SK-N-SH treated with all-trans-retinoic acid at 6 μM for 48 hours (cell line): Measurements from ENCODE around the gene DTHD1.

Experiments used
- ATAC-seq: fragments of 200-7000 bp; cut with Tn5 transposase; 3 replicates; pipeline ENCODE4 v1.9.1; 2020; ENCODE audit warnings: mild to moderate bottlenecking, moderate library complexity
- BACH2 ChIP-seq: fragments of 250-450 bp; sonication (Bioruptor Pico); IDR thresholded peaks from 2 replicates; pipeline ENCODE4 v1.9.0; 2021; ENCODE audit warnings: mild to moderate bottlenecking, borderline replicate concordance
- CSDC2 ChIP-seq: fragments of 250-450 bp; sonication (Bioruptor Pico); IDR thresholded peaks from 2 replicates; pipeline ENCODE4 v1.5.0; 2020; ENCODE audit warnings: mild to moderate bottlenecking, moderate library complexity
- ESRRG ChIP-seq: fragments of 250-450 bp; sonication (Bioruptor Pico); IDR thresholded peaks from 2 replicates; pipeline ENCODE4 v1.6.1; 2021; ENCODE audit warnings: mild to moderate bottlenecking
- GLIS3 ChIP-seq: fragments of 250-450 bp; sonication (Bioruptor Pico); IDR thresholded peaks from 2 replicates; pipeline ENCODE4 v1.5.0; 2020; ENCODE audit warnings: mild to moderate bottlenecking, moderate library complexity
- OSR1 ChIP-seq: fragments of 250-450 bp; sonication (Bioruptor Pico); IDR thresholded peaks from 2 replicates; pipeline ENCODE4 v1.8.0; 2022; ENCODE audit warnings: moderate library complexity, mild to moderate bottlenecking, inconsistent platforms
- PPARA ChIP-seq: fragments of 250-450 bp; sonication (Bioruptor Pico); IDR thresholded peaks from 2 replicates; pipeline ENCODE4 v1.5.0; 2020; ENCODE audit warnings: mild to moderate bottlenecking, borderline replicate concordance
- RARB ChIP-seq: fragments of 250-450 bp; sonication (Bioruptor Pico); IDR thresholded peaks from 2 replicates; pipeline ENCODE4 v1.8.0; 2021; ENCODE audit warnings: mild to moderate bottlenecking, moderate library complexity
- SNAI2 ChIP-seq: fragments of 250-450 bp; sonication (Bioruptor Pico); IDR thresholded peaks from 2 replicates; pipeline ENCODE4 v1.5.0; 2020; ENCODE audit warnings: mild to moderate bottlenecking, moderate library complexity
- TCF4 ChIP-seq: fragments of 250-450 bp; sonication (Bioruptor Pico); IDR thresholded peaks from 2 replicates; pipeline ENCODE4 v1.8.0; 2021; ENCODE audit warnings: mild to moderate bottlenecking, moderate library complexity, borderline replicate concordance
- TOX ChIP-seq: fragments of 250-450 bp; sonication (Bioruptor Pico); IDR thresholded peaks from 2 replicates; pipeline ENCODE4 v1.8.0; 2021; ENCODE audit warnings: mild to moderate bottlenecking, moderate library complexity, borderline replicate concordance
- ZC3H10 ChIP-seq: fragments of 250-450 bp; sonication (Bioruptor Pico); IDR thresholded peaks from 2 replicates; pipeline ENCODE4 v1.5.1; 2021; ENCODE audit warnings: mild to moderate bottlenecking, moderate library complexity
- ZFP3 ChIP-seq: fragments of 250-450 bp; sonication (Bioruptor Pico); IDR thresholded peaks from 2 replicates; pipeline ENCODE4 v1.5.0; 2020; ENCODE audit warnings: mild to moderate bottlenecking, moderate library complexity
- ZFP30 ChIP-seq: fragments of 450-650 bp; formaldehyde crosslinking; IDR thresholded peaks from 2 replicates; pipeline ENCODE4 v1.5.0; 2022; ENCODE audit warnings: mild to moderate bottlenecking, moderate library complexity
- ZNF565 ChIP-seq: fragments of 450-650 bp; formaldehyde crosslinking; conservative IDR thresholded peaks from 2 replicates; pipeline ENCODE4 v1.5.0; 2020; ENCODE audit warnings: low read depth, mild to moderate bottlenecking, moderate library complexity
- ZNF70 ChIP-seq: fragments of 450-650 bp; formaldehyde crosslinking; IDR thresholded peaks from 2 replicates; pipeline ENCODE4 v1.5.0; 2020; ENCODE audit warnings: mild to moderate bottlenecking, moderate library complexity
- ZNF8 ChIP-seq: fragments of 450-650 bp; formaldehyde crosslinking; IDR thresholded peaks from 2 replicates; pipeline ENCODE4 v1.5.0; 2020; ENCODE audit warnings: mild to moderate bottlenecking, moderate library complexity
- TF ChIP-seq, protein P1 (sequence below): fragments of 250-450 bp; sonication (Bioruptor Pico); IDR thresholded peaks from 2 replicates; pipeline ENCODE4 v1.5.1; 2020; ENCODE audit warnings: low read depth, mild to moderate bottlenecking, moderate library complexity
- TF ChIP-seq, protein P2 (sequence below): fragments of 250-450 bp; sonication (Bioruptor Pico); IDR thresholded peaks from 2 replicates; pipeline ENCODE4 v1.8.0; 2021; ENCODE audit warnings: low read depth, mild to moderate bottlenecking, moderate library complexity, borderline replicate concordance
- TF ChIP-seq, protein P3 (sequence below): fragments of 250-450 bp; sonication (Bioruptor Pico); IDR thresholded peaks from 2 replicates; pipeline ENCODE4 v1.5.1; 2021; ENCODE audit warnings: mild to moderate bottlenecking, moderate library complexity
- TF ChIP-seq, protein P4 (sequence below): fragments of 250-450 bp; sonication (Bioruptor Pico); IDR thresholded peaks from 2 replicates; pipeline ENCODE4 v1.5.0; 2020; ENCODE audit warnings: mild to moderate bottlenecking, moderate library complexity
- TF ChIP-seq, protein P5 (sequence below): fragments of 250-450 bp; sonication (Bioruptor Pico); IDR thresholded peaks from 2 replicates; pipeline ENCODE4 v1.8.0; 2020; ENCODE audit warnings: mild to moderate bottlenecking, moderate library complexity, borderline replicate concordance

The DTHD1 gene

DNA sequence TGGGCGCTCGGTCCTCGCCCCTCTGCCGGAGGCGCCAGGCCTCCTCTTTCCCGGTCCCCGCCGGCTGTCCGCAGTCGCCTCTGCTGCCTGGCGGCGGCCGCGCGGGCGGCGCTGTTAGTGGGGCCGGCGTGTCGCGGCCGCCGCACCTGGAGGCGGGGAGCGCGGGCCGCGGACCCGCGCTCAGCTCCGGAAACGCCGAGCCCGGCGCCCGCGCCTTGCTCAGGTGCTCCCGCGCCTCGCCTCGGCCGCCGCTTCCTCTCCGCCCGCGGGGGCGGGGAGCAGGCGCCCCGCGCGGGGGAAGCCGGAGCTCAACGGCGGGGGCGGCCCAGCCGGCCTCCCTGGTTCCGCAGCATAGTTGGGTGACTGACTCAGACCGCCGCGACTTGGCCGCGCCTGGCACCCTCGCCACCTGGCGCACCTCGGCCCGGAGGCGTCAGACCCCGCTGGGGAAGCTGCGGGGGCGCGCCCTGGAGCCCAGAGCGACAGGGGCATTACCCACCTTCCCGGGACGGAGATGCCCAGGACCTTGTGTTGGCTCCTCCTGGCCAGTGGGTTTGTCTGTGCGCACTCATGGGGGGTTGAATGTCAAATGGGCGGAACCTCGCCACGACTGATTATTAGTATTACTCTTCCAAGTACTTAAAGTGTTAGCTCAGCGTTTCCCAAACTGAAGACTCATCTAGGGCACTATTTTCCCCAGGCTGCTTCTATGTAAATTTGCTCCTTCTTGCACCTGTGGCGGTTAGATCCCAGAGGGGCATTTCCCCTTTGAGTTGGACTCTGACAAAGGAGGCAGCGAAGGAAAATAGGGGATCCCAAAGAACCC is 36.9 kb upstream of the DTHD1 start, which contains the start of gene ARAP2:
Gene ARAP2 (minus strand): TSS at position 258 of the 826 bp plus-strand sequence. CDS start 15,028 bp downstream, outside the sequence.
- ATAC-seq = peak; percentile 38
- TF ChIP-seq SNAI2 (CRISPR knock-in tag) (no peak), OSR1 (CRISPR knock-in tag) (no peak), ZFP3 (CRISPR knock-in tag) (no peak), GLIS3 (CRISPR knock-in tag) (no peak), ZNF565 (CRISPR knock-in tag) (no peak), TOX (no peak), ZC3H10 (CRISPR knock-in tag) (no peak), ZNF70 (CRISPR knock-in tag) (no peak), BACH2 (CRISPR knock-in tag) (no peak), ZNF8 (CRISPR knock-in tag) (no peak), ESRRG (no peak)
- TF ChIP-seq, protein P1, sequence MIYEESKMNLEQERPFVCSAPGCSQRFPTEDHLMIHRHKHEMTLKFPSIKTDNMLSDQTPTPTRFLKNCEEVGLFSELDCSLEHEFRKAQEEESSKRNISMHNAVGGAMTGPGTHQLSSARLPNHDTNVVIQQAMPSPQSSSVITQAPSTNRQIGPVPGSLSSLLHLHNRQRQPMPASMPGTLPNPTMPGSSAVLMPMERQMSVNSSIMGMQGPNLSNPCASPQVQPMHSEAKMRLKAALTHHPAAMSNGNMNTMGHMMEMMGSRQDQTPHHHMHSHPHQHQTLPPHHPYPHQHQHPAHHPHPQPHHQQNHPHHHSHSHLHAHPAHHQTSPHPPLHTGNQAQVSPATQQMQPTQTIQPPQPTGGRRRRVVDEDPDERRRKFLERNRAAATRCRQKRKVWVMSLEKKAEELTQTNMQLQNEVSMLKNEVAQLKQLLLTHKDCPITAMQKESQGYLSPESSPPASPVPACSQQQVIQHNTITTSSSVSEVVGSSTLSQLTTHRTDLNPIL (CRISPR knock-in tag) = no peak

DNA sequence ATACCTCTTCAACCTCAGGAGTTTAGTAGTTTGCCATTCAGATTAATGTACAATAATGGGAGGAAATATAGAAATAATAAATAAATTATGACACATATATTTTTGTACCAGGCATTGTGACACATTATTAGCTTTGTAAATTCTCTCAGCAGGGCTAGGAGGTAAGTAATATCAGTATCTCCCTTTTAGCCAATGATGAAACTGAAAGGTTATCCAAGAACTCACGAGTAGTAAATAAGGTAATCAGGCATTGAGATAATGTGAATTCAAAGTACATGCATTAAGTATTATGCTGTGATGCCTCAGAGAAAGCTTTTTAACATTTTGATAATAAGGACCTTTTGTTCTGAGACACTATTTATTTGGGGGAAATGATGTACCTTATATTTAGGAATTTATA is 31.8 kb upstream of the DTHD1 start:
- no peak for ATAC-seq
- TF ChIP-seq SNAI2 (CRISPR knock-in tag) (no peak), ESRRG (no peak), RARB (CRISPR knock-in tag) (no peak)

DNA sequence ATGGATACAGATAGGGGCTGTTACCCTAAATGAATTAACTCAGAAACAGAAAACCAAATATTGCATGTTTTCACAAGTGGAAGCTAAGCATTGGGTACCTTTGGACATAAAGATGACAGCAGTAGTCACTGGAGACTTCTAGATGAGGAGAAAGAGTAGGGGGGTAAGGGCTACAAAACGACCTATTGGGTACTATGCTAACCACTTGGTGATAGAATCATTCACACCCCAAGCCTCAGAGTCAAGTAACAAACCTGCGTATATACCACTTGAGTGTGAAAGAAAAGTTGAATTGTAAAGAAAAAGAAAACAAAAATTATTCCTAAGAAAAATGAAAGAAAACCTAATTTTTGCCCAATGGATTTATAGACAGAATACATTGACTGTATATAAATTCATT is 29.4 kb upstream of the DTHD1 start:
- no peak for ATAC-seq
- TF ChIP-seq, protein P2, sequence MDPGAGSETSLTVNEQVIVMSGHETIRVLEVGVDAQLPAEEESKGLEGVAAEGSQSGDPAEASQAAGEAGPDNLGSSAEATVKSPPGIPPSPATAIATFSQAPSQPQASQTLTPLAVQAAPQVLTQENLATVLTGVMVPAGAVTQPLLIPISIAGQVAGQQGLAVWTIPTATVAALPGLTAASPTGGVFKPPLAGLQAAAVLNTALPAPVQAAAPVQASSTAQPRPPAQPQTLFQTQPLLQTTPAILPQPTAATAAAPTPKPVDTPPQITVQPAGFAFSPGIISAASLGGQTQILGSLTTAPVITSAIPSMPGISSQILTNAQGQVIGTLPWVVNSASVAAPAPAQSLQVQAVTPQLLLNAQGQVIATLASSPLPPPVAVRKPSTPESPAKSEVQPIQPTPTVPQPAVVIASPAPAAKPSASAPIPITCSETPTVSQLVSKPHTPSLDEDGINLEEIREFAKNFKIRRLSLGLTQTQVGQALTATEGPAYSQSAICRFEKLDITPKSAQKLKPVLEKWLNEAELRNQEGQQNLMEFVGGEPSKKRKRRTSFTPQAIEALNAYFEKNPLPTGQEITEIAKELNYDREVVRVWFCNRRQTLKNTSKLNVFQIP (CRISPR knock-in tag) = no peak
- TF ChIP-seq CSDC2 (CRISPR knock-in tag) (no peak), BACH2 (CRISPR knock-in tag) (no peak), GLIS3 (CRISPR knock-in tag) (no peak), TOX (no peak), ZNF565 (CRISPR knock-in tag) (no peak), ZNF8 (CRISPR knock-in tag) (no peak), ZC3H10 (CRISPR knock-in tag) (no peak), ZFP3 (CRISPR knock-in tag) (no peak), ZFP30 (CRISPR knock-in tag) (no peak), TCF4 (no peak)
- TF ChIP-seq, protein P3, sequence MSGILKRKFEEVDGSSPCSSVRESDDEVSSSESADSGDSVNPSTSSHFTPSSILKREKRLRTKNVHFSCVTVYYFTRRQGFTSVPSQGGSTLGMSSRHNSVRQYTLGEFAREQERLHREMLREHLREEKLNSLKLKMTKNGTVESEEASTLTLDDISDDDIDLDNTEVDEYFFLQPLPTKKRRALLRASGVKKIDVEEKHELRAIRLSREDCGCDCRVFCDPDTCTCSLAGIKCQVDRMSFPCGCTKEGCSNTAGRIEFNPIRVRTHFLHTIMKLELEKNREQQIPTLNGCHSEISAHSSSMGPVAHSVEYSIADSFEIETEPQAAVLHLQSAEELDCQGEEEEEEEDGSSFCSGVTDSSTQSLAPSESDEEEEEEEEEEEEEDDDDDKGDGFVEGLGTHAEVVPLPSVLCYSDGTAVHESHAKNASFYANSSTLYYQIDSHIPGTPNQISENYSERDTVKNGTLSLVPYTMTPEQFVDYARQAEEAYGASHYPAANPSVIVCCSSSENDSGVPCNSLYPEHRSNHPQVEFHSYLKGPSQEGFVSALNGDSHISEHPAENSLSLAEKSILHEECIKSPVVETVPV (CRISPR knock-in tag) = no peak
- TF ChIP-seq, protein P4, sequence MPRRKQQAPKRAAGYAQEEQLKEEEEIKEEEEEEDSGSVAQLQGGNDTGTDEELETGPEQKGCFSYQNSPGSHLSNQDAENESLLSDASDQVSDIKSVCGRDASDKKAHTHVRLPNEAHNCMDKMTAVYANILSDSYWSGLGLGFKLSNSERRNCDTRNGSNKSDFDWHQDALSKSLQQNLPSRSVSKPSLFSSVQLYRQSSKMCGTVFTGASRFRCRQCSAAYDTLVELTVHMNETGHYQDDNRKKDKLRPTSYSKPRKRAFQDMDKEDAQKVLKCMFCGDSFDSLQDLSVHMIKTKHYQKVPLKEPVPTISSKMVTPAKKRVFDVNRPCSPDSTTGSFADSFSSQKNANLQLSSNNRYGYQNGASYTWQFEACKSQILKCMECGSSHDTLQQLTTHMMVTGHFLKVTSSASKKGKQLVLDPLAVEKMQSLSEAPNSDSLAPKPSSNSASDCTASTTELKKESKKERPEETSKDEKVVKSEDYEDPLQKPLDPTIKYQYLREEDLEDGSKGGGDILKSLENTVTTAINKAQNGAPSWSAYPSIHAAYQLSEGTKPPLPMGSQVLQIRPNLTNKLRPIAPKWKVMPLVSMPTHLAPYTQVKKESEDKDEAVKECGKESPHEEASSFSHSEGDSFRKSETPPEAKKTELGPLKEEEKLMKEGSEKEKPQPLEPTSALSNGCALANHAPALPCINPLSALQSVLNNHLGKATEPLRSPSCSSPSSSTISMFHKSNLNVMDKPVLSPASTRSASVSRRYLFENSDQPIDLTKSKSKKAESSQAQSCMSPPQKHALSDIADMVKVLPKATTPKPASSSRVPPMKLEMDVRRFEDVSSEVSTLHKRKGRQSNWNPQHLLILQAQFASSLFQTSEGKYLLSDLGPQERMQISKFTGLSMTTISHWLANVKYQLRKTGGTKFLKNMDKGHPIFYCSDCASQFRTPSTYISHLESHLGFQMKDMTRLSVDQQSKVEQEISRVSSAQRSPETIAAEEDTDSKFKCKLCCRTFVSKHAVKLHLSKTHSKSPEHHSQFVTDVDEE = no peak

DNA sequence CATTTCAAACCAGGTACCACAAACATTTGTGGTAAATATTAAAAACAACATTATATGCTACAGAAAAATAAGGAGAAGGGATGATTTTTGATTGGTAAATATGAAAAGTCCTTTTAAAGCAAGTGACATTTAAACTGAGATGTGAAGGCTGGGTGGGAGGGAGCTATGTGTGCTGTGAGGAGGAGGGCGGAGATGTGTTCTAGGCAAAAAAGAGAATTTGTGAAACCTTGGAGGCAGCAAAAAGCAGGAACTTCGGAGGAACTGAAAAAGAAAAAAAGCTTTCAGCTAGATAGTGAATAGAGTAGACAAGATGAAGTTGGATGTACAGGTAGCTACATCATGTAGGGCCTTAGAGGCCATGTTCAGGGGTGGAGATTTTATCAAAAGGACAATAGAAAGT is 27.0 kb upstream of the DTHD1 start:
- TF ChIP-seq, protein P5, sequence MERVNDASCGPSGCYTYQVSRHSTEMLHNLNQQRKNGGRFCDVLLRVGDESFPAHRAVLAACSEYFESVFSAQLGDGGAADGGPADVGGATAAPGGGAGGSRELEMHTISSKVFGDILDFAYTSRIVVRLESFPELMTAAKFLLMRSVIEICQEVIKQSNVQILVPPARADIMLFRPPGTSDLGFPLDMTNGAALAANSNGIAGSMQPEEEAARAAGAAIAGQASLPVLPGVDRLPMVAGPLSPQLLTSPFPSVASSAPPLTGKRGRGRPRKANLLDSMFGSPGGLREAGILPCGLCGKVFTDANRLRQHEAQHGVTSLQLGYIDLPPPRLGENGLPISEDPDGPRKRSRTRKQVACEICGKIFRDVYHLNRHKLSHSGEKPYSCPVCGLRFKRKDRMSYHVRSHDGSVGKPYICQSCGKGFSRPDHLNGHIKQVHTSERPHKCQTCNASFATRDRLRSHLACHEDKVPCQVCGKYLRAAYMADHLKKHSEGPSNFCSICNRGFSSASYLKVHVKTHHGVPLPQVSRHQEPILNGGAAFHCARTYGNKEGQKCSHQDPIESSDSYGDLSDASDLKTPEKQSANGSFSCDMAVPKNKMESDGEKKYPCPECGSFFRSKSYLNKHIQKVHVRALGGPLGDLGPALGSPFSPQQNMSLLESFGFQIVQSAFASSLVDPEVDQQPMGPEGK (CRISPR knock-in tag) = no peak
- no peak for TF ChIP-seq PPARA (CRISPR knock-in tag)
- no peak for TF ChIP-seq CSDC2 (CRISPR knock-in tag)
- no peak for TF ChIP-seq RARB (CRISPR knock-in tag)
- TF ChIP-seq ZNF565 (CRISPR knock-in tag) = no peak
- TF ChIP-seq ZNF70 (CRISPR knock-in tag) = no peak
- no peak for TF ChIP-seq GLIS3 (CRISPR knock-in tag)
- TF ChIP-seq, protein P4 = no peak
- TF ChIP-seq, all 23 proteins: peak for 0

More for the DNA sequence above, 27.0 kb upstream of the DTHD1 start:
- ATAC-seq = no peak
